K562 (cell line): ENCODE results near the gene ZDHHC1. TPM values are rescaled to one million over a fixed set of nuclear protein-coding genes. Genes with fewer than 3 reads are reported as not detected.

Experiments used
- ATAC-seq: fragments of 200-7000 bp; cut with Tn5 transposase; 3 replicates; pipeline ENCODE4 v1.9.1; 2020; ENCODE audit warnings: moderate library complexity
- BruUV-seq: library from RNA; stranded (reverse); fragments of 400-500 nt; replicated peaks from 2 replicates; lab custom pipeline; 2021; lab: Mats Ljungman, UMichigan
- CTCF ChIA-PET: fragments of 300-600 bp; formaldehyde crosslinking; extraction: SDS; loops from one replicate; lab custom pipeline; 2021; ENCODE audit warnings: low intra/inter-chr PET ratio; lab: Yijun Ruan, JAX
- POLR2A ChIA-PET: fragments of 300-600, 350-650 bp; sonication (Branson Sonifier 250); formaldehyde crosslinking; extraction: SDS; loops from one replicate; lab custom pipeline; 2021; ENCODE audit warnings: antibody characterized with exemption, inconsistent platforms; lab: Yijun Ruan, JAX
- DNase-seq, 4 experiments: peaks; one replicate each; pipeline versions ENCODE4 v3.0.0 to v3.0.0-alpha.2; 2011 to 2018; ENCODE audit warnings: low spot score in 3 of 4, mixed read lengths in 3 of 4; ENCODE audit errors: extremely low read depth in 1 of 4
- FAIRE-seq: peaks from 2 replicates; lab custom pipeline; 2011; peaks lifted over from hg19 to GRCh38; lab: Jason Lieb, UNC
- H2AFZ ChIP-seq: 2 replicates; pipeline ENCODE4 v1.6.0; 2011; ENCODE audit warnings: low read depth, low read length, control low read depth, inconsistent platforms
- H3K27ac ChIP-seq: fragments of 200-600 bp; 3 replicates; pipeline ENCODE4 v1.8.0; 2011; ENCODE audit warnings: low read depth, mild to moderate bottlenecking, control low read depth, inconsistent platforms, low read length, moderate library complexity, mixed read lengths; ENCODE audit errors: extremely low read depth
- H3K27me3 ChIP-seq, 2 experiments: fragments of 300-600 bp in 1 of 2; 2 replicates in 1 of 2; 3 replicates in 1 of 2; pipeline versions ENCODE4 v1.6.0 to v1.8.0; 2011; ENCODE audit warnings: inconsistent platforms in 2 of 2, low read length in 2 of 2, mild to moderate bottlenecking in 1 of 2, mixed read lengths in 1 of 2, moderate library complexity in 1 of 2; ENCODE audit not compliant: control insufficient read depth in 2 of 2, insufficient read depth in 2 of 2
- H3K36me3 ChIP-seq: fragments of 300-600 bp; 3 replicates; pipeline ENCODE4 v1.8.0; 2011; ENCODE audit warnings: mild to moderate bottlenecking, low read length, inconsistent platforms; ENCODE audit not compliant: control insufficient read depth, insufficient read depth
- H3K4me1 ChIP-seq, 2 experiments: fragments of 200-600 bp in 1 of 2; replicated peaks in 1 of 2; 2 replicates in 1 of 2; 3 replicates in 1 of 2; pipeline versions ENCODE4 v1.5.1 to v1.8.0; 2011; ENCODE audit warnings: inconsistent platforms in 2 of 2, low read length in 2 of 2, mild to moderate bottlenecking in 1 of 2, mixed read lengths in 1 of 2, moderate library complexity in 1 of 2; ENCODE audit not compliant: control insufficient read depth in 2 of 2, insufficient read depth in 2 of 2
- H3K4me2 ChIP-seq: 2 replicates; pipeline ENCODE4 v1.6.1; 2011; ENCODE audit warnings: low read length, control low read depth, inconsistent platforms, mixed read lengths; ENCODE audit not compliant: insufficient read depth
- H3K4me3 ChIP-seq: fragments of 200-600 bp; sonication (generic), shearing (Covaris generic); 2 replicates; pipeline ENCODE4 v1.5.1; 2016; ENCODE audit warnings: control low read depth, inconsistent platforms
- H3K79me2 ChIP-seq: fragments of 200-600 bp; 3 replicates; pipeline ENCODE4 v1.8.0; 2011; ENCODE audit warnings: low read length, inconsistent platforms; ENCODE audit not compliant: control insufficient read depth, insufficient read depth
- H3K9ac ChIP-seq, 2 experiments: 2 replicates each; pipeline versions ENCODE4 v1.6.0 to v1.6.1; 2011; ENCODE audit warnings: low read depth in 2 of 2, low read length in 2 of 2, control low read depth in 1 of 2, inconsistent platforms in 1 of 2, mild to moderate bottlenecking in 1 of 2, mixed read lengths in 1 of 2; ENCODE audit not compliant: insufficient read depth in 1 of 2
- H3K9me1 ChIP-seq: one replicate; pipeline ENCODE4 v1.6.0; 2011; ENCODE audit warnings: inconsistent platforms, mild to moderate bottlenecking, low read length, moderate library complexity; ENCODE audit not compliant: control insufficient read depth, insufficient read depth
- H3K9me3 ChIP-seq: replicated peaks from 2 replicates; pipeline ENCODE4 v1.5.1; 2011; ENCODE audit warnings: low read depth, low read length, inconsistent platforms; ENCODE audit not compliant: control insufficient read depth, insufficient read depth
- H4K20me1 ChIP-seq: replicated peaks from 2 replicates; pipeline ENCODE4 v1.6.1; 2011; ENCODE audit warnings: low read length, inconsistent platforms, mixed read lengths; ENCODE audit not compliant: control insufficient read depth, insufficient read depth
- ATF3 ChIP-seq, 2 experiments: fragments of 450-650 bp in 1 of 2; sonication (generic) in 1 of 2; formaldehyde crosslinking in 1 of 2; IDR thresholded peaks in 1 of 2; conservative IDR thresholded peaks in 1 of 2; 2 replicates each; pipeline versions ENCODE4 v1.6.1 to v1.8.1; 2016 to 2023; ENCODE audit warnings: mild to moderate bottlenecking in 2 of 2, moderate library complexity in 2 of 2, inconsistent platforms in 1 of 2, missing genetic modification reagents in 1 of 2
- CHAMP1 ChIP-seq: fragments of 450-650 bp; IDR thresholded peaks from 2 replicates; pipeline ENCODE4 v1.6.1; 2016; ENCODE audit warnings: mild to moderate bottlenecking
- ETS2 ChIP-seq: IDR thresholded peaks from 2 replicates; pipeline ENCODE4 v1.6.1; 2016; ENCODE audit warnings: borderline replicate concordance, missing genetic modification characterization, mild to moderate bottlenecking, moderate library complexity, missing compliant biosample characterization; ENCODE audit not compliant: poor library complexity, severe bottlenecking
- GMEB1 ChIP-seq: fragments of 250-450 bp; sonication (Bioruptor Pico); IDR thresholded peaks from 2 replicates; pipeline ENCODE4 v1.4.0; 2020; ENCODE audit warnings: mild to moderate bottlenecking
- KLF1 ChIP-seq: fragments of 450-650 bp; IDR thresholded peaks from 2 replicates; pipeline ENCODE4 v1.6.1; 2016; ENCODE audit warnings: missing genetic modification characterization, missing compliant biosample characterization
- L3MBTL2 ChIP-seq: fragments of 450-650 bp; IDR thresholded peaks from 2 replicates; pipeline ENCODE4 v1.6.1; 2016; ENCODE audit warnings: mild to moderate bottlenecking, moderate library complexity
- NCOA2 ChIP-seq, 2 experiments: fragments of 450-650 bp; IDR thresholded peaks; 2 replicates each; pipeline ENCODE4 v1.6.1; 2018; ENCODE audit warnings: mild to moderate bottlenecking in 2 of 2, moderate library complexity in 1 of 2; ENCODE audit not compliant: partially characterized antibody in 2 of 2
- NFXL1 ChIP-seq: fragments of 450-650 bp; formaldehyde crosslinking; IDR thresholded peaks from 2 replicates; pipeline ENCODE4 v1.4.0; 2021; ENCODE audit warnings: mild to moderate bottlenecking
- RBM22 ChIP-seq: fragments of 200-400 bp; formaldehyde crosslinking; IDR thresholded peaks from 2 replicates; pipeline ENCODE4 v1.6.1; 2018; ENCODE audit warnings: low read length, low read depth; ENCODE audit not compliant: poor library complexity, severe bottlenecking
- STAG1 ChIP-seq: sonication (generic); formaldehyde crosslinking; IDR thresholded peaks from 2 replicates; pipeline ENCODE4 v1.5.0; 2020; ENCODE audit warnings: missing genetic modification reagents, borderline replicate concordance
- TEAD1 ChIP-seq, 2 experiments: fragments of 450-650 bp in 1 of 2; sonication (generic) in 1 of 2; formaldehyde crosslinking; IDR thresholded peaks; 2 replicates each; pipeline versions ENCODE4 v1.4.0 to v1.8.0; 2020 to 2022; ENCODE audit warnings: mild to moderate bottlenecking in 2 of 2, missing genetic modification reagents in 1 of 2
- TEAD2 ChIP-seq: fragments of 450-650 bp; IDR thresholded peaks from 2 replicates; pipeline ENCODE4 v1.6.1; 2016; ENCODE audit warnings: missing genetic modification characterization, control low read depth, missing compliant biosample characterization
- XRCC3 ChIP-seq: fragments of 450-650 bp; IDR thresholded peaks from 2 replicates; pipeline ENCODE4 v1.6.1; 2017; ENCODE audit warnings: mild to moderate bottlenecking, moderate library complexity
- ZBTB17 ChIP-seq: fragments of 450-650 bp; formaldehyde crosslinking; IDR thresholded peaks from 2 replicates; pipeline ENCODE4 v1.4.0; 2020; ENCODE audit warnings: mild to moderate bottlenecking
- WGBS: fragments of 100-300 bp; shearing (Covaris generic); methylation state at CpG from one replicate; pipeline ENCODE4 v1.1.6; 2016; ENCODE audit warnings: low coverage, mixed read lengths; ENCODE audit not compliant: insufficient coverage; ENCODE audit errors: missing lambda C conversion rate; 5-methylcytosine and 5-hydroxymethylcytosine counted together
- in situ Hi-C: fragments of 300-500 bp; cut with MboI; formaldehyde crosslinking; loops from 4 replicates; pipeline ENCODE4 v1.15.0; 2018; ENCODE audit warnings: inconsistent platforms, mixed read lengths
- intact Hi-C: fragments of 100-400 bp; cut with micrococcal nuclease; formaldehyde crosslinking; loops from 2 replicates; pipeline ENCODE4 v1.14.2; 2022
- polyA plus RNA-seq, 8 experiments: library from polyadenylated mRNA; depleted of rRNA in 4 of 8; stranded (reverse) in 5 of 8; unstranded in 3 of 8; fragments of >200 nt; fragmentation: Nextera tagmentation in 2 of 8; fragmentation: Illumina TruSeq in 1 of 8; extraction: Ambion mirVana in 2 of 8; extraction: Trizol in 1 of 8; gene quantifications; 2 replicates each; pipeline versions ENCODE4 v1.2.1 to v1.2.3, GENCODE V29; 2011 to 2014; ENCODE audit warnings: inconsistent platforms in 1 of 8, missing spikeins in 1 of 8
- total RNA-seq, 7 experiments: library from RNA; depleted of rRNA in 6 of 7; stranded (reverse); fragments of >200 nt in 6 of 7; fragmentation: Illumina TruSeq in 2 of 7; extraction: Trizol in 2 of 7; gene quantifications; 2 replicates each; pipeline versions ENCODE4 v1.2.1 to v1.2.3, GENCODE V29; 2011 to 2021; ENCODE audit warnings: low replicate concordance in 1 of 7
- TF ChIP-seq, protein P1 (sequence below), 2 experiments: fragments of 200-800 bp in 1 of 2; sonication (Bioruptor generic) in 1 of 2; sonication (generic) in 1 of 2; formaldehyde crosslinking in 1 of 2; IDR thresholded peaks in 1 of 2; conservative IDR thresholded peaks in 1 of 2; 2 replicates each; pipeline versions ENCODE4 v1.5.0 to v1.6.1; 2016 to 2020; ENCODE audit warnings: missing compliant biosample characterization in 1 of 2, missing genetic modification characterization in 1 of 2, missing genetic modification reagents in 1 of 2

Gene ZDHHC1
- total and polyA plus RNA-seq, 9 of the 15 experiments (the other 6 are each of a cell fraction or from before 2014, with no cell fraction given) = 0.06 to 0.77 (median 0.25) TPM; not detected in 4

DNA sequence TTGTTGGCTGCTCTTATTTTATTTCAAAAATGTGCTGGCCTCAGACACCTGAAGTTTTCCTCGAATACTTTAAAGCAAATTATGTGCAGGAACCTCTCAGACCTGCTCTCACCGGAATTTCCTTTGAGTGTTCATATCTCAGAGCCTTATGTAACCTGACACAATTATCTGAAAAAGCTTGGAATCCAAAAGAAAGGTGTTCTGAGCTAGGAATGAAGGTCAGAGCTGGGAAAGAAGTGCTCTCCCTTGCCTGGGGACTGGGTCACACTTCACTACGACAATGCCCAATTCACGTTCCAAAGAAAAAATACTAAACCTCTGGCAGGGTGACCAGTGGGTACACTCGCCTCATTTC is 8.0 kb upstream of the ZDHHC1 start:
- H4K20me1 ChIP-seq = peaks cover 10% of the 10 kb centered on the region
- peak overlapping the region; percentile 36; the same call in 1 of the 2 replicates for H2AFZ ChIP-seq
- H3K27ac ChIP-seq = no peak overlapping the region
- no TSS peak for BruUV-seq
- H3K4me3 ChIP-seq = no peak overlapping the region
- H3K27me3 ChIP-seq = peaks cover 4 to 14% of the 10 kb centered on the region in 2 experiments; a peak in 3 of 5 replicates
- H3K9me1 ChIP-seq = no peaks in the 10 kb centered on the region
- no peak for DNase-seq
- POLR2A ChIA-PET = interaction anchor here (0.5 to 0.8 kb wide), 2 partner anchors 62 to 72 kb away, joined by 3 to 4 read pairs; no protein-coding TSS in a partner anchor
- FAIRE-seq = no peak
- no peak for ATAC-seq
- H3K79me2 ChIP-seq = no peaks in the 10 kb centered on the region
- H3K9ac ChIP-seq = no peak overlapping the region
- WGBS = 30% methylated on average over 5 of the region's 5 CpGs
- no peaks in the 10 kb centered on the region for H3K36me3 ChIP-seq
- H3K9me3 ChIP-seq = no peaks in the 10 kb centered on the region
- H3K4me2 ChIP-seq = no peak overlapping the region
- H3K4me1 ChIP-seq = peaks cover 0 to 2% of the 10 kb centered on the region in 2 experiments; a peak in 2 of 5 replicates
- in situ Hi-C loops = loop anchor here (25.0 kb wide), 1 partner anchor 462 kb away; the partner anchor contains the start of gene CES3
- intact Hi-C loops = loop anchor here (10.0 kb wide), 1 partner anchor 91 kb away; no protein-coding TSS in a partner anchor
- CTCF ChIA-PET = no interaction called here
- TF ChIP-seq L3MBTL2 (no peak), NCOA2 (IDR thresholded peaks at IDR 0.05; ENCODE audit: partially characterized antibody in 2 of 2) (no peak), TEAD1 (CRISPR knock-in tag; IDR thresholded peaks at IDR 0.05) (no peak), CHAMP1 (no peak), NFXL1 (CRISPR knock-in tag) (no peak), STAG1 (no peak), ATF3 (IDR thresholded peaks at IDR 0.05) (no peak), ATF3 (CRISPR knock-in tag; conservative IDR thresholded peaks at IDR 0.05) (no peak), TEAD2 (tag) (no peak), RBM22 (no peak), ZBTB17 (no peak), XRCC3 (no peak), GMEB1 (no peak), ETS2 (tag) (no peak), KLF1 (tag) (no peak)
- TF ChIP-seq, protein P1, sequence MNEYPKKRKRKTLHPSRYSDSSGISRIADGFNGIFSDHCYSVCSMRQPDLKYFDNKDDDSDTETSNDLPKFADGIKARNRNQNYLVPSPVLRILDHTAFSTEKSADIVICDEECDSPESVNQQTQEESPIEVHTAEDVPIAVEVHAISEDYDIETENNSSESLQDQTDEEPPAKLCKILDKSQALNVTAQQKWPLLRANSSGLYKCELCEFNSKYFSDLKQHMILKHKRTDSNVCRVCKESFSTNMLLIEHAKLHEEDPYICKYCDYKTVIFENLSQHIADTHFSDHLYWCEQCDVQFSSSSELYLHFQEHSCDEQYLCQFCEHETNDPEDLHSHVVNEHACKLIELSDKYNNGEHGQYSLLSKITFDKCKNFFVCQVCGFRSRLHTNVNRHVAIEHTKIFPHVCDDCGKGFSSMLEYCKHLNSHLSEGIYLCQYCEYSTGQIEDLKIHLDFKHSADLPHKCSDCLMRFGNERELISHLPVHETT (CRISPR knock-in tag; conservative IDR thresholded peaks at IDR 0.05 in 1 of 2, IDR thresholded peaks at IDR 0.05 in 1 of 2) = no peak
